BLaER1 (cell line): ENCODE data around the gene DTX1.
"Not testable (repeated sequence)": the region's sequence is repeated elsewhere in the genome, so short reads cannot be mapped to it uniquely, and the experiment has no call there.

Experiments
- H3K27ac ChIP-seq: shearing (Covaris generic); formaldehyde crosslinking; 2 replicates; pipeline ENCODE4 v1.8.1; 2022
- H3K27me3 ChIP-seq: shearing (Covaris generic); formaldehyde crosslinking; 2 replicates; pipeline ENCODE4 v1.8.1; 2022
- H3K36me3 ChIP-seq: shearing (Covaris generic); formaldehyde crosslinking; 2 replicates; pipeline ENCODE4 v1.8.1; 2022
- H3K4me1 ChIP-seq: shearing (Covaris generic); formaldehyde crosslinking; 2 replicates; pipeline ENCODE4 v1.8.1; 2022
- H3K4me2 ChIP-seq: shearing (Covaris generic); formaldehyde crosslinking; 2 replicates; pipeline ENCODE4 v1.8.1; 2022
- H3K4me3 ChIP-seq: shearing (Covaris generic); formaldehyde crosslinking; 2 replicates; pipeline ENCODE4 v1.8.1; 2022
- H3K9ac ChIP-seq: shearing (Covaris generic); formaldehyde crosslinking; 2 replicates; pipeline ENCODE4 v1.8.1; 2022
- H3K9me3 ChIP-seq: shearing (Covaris generic); formaldehyde crosslinking; 2 replicates; pipeline ENCODE4 v1.8.1; 2022
- H4K20me1 ChIP-seq: shearing (Covaris generic); formaldehyde crosslinking; 2 replicates; pipeline ENCODE4 v1.8.1; 2022
- Cebpa-rat ChIP-seq: shearing (Covaris generic); IDR thresholded peaks from 2 replicates; pipeline ENCODE4 v1.8.1; 2022

The DTX1 gene

DNA sequence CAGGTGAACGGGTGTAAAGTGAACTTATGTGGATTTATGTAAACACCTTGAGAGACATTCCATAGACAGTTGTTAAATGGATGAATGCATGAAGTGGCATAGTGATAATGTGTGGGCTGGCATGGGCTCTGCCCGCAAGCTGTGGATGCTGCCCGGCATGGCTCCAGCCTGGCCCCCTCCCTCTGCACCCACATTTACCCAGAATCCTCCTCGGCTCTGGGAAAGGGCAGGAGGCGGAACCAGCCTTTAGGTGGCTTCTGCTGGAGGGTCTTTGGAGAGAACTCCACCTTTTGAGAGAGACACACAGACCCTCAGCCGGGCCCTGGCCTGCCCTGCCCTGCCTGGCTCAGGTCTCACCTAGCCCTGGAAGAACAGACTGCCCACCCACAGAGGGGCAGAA, 60.3 kb downstream of the DTX1 start:
- H3K4me1 ChIP-seq: peaks cover 6% of the 10 kb centered on the region
- H3K4me2 ChIP-seq: no peak overlapping the region
- H3K9ac ChIP-seq: no peak overlapping the region
- no peak overlapping the region for H3K27ac ChIP-seq
- H3K4me3 ChIP-seq: no peak overlapping the region
- TF ChIP-seq Cebpa-rat: no peak
- no peaks in the 10 kb centered on the region for H3K9me3 ChIP-seq
- H3K36me3 ChIP-seq: peaks cover 87% of the 10 kb centered on the region
- H3K27me3 ChIP-seq: no peaks in the 10 kb centered on the region; the same call in 1 of the 2 replicates
- peaks cover 19% of the 10 kb centered on the region for H4K20me1 ChIP-seq

DNA sequence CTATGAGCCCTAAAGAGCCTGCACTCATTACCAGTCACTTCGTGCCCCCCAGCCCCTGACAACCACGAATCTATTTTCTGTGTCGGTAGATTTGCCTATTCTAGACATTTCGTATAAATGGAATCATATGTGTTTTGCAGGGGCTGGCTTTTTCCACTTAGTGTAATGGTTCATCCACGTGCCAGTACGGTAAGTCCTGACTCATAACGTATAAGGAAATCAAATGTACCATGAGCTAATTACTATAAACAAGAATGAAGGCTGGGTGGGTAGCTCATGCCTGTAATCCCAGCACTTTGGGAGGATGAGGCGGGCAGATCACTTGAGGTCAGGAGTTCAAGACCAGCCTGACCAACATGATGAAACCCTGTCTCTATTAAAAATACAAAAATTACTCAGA, 61.2 kb downstream of the DTX1 start:
- peaks cover 85% of the 10 kb centered on the region for H3K36me3 ChIP-seq
- not testable (repeated sequence) for H3K9me3 ChIP-seq, H3K9ac ChIP-seq, H3K27me3 ChIP-seq, H3K4me1 ChIP-seq, H3K27ac ChIP-seq, H3K4me2 ChIP-seq, H3K4me3 ChIP-seq
- H4K20me1 ChIP-seq: peaks cover 19% of the 10 kb centered on the region

DNA sequence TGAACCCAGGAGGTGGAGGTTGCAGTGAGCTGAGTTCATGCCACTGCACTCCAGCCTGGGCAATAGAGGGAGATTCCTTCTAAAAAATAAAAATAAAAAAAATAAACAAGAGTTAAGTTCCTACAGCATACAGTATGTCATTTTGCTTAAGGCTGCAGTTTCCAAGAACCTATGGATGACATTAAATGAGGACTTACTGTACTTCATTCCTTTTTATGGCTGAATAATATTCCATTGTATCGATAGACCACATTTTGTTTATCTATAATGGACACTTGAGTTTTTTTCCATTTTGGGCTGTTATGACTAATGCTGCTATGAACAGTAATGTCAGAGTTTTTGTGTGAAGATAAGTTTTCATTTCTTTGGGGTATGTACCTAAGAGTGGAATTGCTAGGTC, 61.6 kb downstream of the DTX1 start:
- TF ChIP-seq Cebpa-rat: no peak

DNA sequence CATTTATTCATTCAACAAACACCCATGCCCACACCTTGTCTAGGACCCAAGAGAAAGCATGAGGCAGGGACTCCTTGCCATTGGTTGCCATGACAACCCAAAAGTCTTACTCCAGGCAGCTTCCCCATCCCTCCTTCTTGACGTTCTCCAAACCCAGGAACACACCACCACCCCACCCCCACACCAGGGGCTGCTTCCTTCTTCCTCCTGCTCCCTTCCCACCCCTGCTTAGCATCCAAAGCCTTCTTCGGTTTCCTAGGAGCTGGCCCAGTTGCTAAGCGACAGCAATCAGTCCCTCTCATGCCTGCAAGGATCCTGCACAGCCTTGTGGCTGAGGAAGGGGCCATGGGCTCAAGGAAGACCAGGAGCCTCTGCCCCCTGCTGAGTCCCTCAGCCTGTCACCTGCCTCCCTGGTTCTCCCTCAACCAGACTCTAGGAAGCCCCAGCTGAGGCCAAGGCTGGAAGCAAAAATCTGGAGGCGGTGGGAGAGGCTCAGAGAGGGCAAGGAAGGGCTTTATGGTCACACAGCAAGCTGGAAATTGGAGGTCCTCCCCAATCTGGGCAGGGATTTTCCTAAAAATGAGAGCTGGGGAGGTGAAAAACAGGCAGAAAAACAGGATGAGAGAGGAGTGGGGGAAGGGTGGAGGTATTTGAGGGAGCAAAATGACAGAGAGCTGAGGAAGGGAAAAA, 63.6 kb downstream of the DTX1 start:
- H3K4me2 ChIP-seq: no peak overlapping the region
- H3K27me3 ChIP-seq: no peaks in the 10 kb centered on the region; the same call in 1 of the 2 replicates
- H3K9ac ChIP-seq: no peak overlapping the region
- H3K27ac ChIP-seq: no peak overlapping the region
- peaks cover 6% of the 10 kb centered on the region for H3K4me1 ChIP-seq
- peaks cover 19% of the 10 kb centered on the region for H4K20me1 ChIP-seq
- peaks cover 14% of the 10 kb centered on the region for H3K9me3 ChIP-seq
- H3K4me3 ChIP-seq: no peak overlapping the region
- TF ChIP-seq Cebpa-rat: no peak
- H3K36me3 ChIP-seq: peaks cover 78% of the 10 kb centered on the region

More for the DNA sequence above, 61.6 kb downstream of the DTX1 start:
- no peak overlapping the region for H3K4me2 ChIP-seq
- H3K27me3 ChIP-seq: no peaks in the 10 kb centered on the region; the same call in 1 of the 2 replicates
- no peak overlapping the region for H3K4me3 ChIP-seq
- no peak overlapping the region for H3K27ac ChIP-seq
- H3K4me1 ChIP-seq: peaks cover 6% of the 10 kb centered on the region
- H4K20me1 ChIP-seq: peaks cover 19% of the 10 kb centered on the region
- peaks cover 82% of the 10 kb centered on the region for H3K36me3 ChIP-seq
- H3K9ac ChIP-seq: no peak overlapping the region
- H3K9me3 ChIP-seq: peaks cover under 1% of the 10 kb centered on the region; the same call in 1 of the 2 replicates

DNA sequence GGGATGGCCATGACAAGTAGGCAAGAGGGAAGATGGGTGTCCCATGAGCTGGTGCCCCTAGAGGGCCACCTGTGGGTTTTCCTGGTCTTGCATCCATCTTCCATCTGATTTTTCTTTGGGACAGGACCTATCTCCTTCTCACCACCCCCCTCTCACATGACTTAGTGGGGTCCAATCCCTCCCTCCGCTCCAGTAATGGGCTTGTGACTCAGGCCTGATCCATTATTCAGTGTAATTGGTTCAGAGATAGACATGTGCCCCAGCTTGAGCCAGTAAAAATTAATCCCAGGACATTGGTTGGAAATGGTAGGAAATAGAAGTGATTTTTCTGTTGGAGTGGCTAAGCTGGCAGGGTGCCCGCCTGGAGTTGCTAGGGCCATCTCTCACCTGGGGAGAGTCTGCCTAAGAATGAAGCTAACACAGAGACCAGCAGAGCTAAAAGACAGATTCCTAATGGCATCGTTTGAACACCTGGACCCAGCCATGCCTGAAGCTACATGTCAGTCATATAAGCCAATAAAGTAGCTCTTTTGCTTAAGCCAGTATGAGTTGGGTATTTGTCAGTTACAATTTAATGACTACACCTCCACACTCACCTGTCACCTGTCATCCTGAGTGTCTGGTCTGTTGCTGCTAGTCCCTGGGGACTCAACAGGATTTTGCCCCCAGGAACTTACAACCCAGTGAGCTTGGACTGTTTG, 64.3 kb downstream of the DTX1 start:
- no peak for TF ChIP-seq Cebpa-rat
- H3K27ac ChIP-seq: no peak overlapping the region

DNA sequence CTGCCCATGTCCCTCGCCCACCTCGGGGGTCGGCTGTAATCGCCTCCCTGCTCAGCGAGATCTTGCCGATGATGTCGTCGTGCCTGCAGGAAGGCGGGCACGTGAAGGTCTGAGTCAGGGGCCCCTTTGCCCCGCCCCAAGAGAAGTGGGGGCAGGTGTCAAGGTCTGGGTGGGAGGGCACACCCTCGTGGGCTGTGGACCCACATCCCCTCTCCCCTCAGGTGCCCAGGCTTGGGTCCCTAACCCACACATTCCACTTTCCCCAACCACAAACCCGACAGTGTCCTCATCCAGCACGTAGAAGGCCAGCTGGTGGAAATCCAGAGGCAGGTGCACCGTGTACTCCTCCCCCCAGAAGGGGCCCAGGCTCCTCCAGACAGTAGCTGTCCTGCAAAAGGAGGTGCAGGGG, 71.3 kb downstream of the DTX1 start:
- H3K9ac ChIP-seq: no peak overlapping the region
- H3K4me1 ChIP-seq: peaks cover 54% of the 10 kb centered on the region
- H3K4me2 ChIP-seq: peak overlapping the region; percentile 92
- H3K4me3 ChIP-seq: no peak overlapping the region
- peaks cover 61% of the 10 kb centered on the region for H4K20me1 ChIP-seq
- no peak for TF ChIP-seq Cebpa-rat
- H3K27me3 ChIP-seq: no peaks in the 10 kb centered on the region
- peak overlapping the region; percentile 6; the same call in 1 of the 2 replicates for H3K27ac ChIP-seq
- peaks cover 14% of the 10 kb centered on the region for H3K9me3 ChIP-seq
- peaks cover 42% of the 10 kb centered on the region for H3K36me3 ChIP-seq

More for the DNA sequence above, 64.3 kb downstream of the DTX1 start:
- H3K9me3 ChIP-seq: peaks cover 14% of the 10 kb centered on the region
- H3K4me2 ChIP-seq: no peak overlapping the region
- peaks cover 6% of the 10 kb centered on the region for H3K4me1 ChIP-seq
- no peak overlapping the region for H3K9ac ChIP-seq
- H3K27me3 ChIP-seq: no peaks in the 10 kb centered on the region; the same call in 1 of the 2 replicates
- no peak overlapping the region for H3K4me3 ChIP-seq
- peaks cover 76% of the 10 kb centered on the region for H3K36me3 ChIP-seq
- H4K20me1 ChIP-seq: peaks cover 22% of the 10 kb centered on the region

DNA sequence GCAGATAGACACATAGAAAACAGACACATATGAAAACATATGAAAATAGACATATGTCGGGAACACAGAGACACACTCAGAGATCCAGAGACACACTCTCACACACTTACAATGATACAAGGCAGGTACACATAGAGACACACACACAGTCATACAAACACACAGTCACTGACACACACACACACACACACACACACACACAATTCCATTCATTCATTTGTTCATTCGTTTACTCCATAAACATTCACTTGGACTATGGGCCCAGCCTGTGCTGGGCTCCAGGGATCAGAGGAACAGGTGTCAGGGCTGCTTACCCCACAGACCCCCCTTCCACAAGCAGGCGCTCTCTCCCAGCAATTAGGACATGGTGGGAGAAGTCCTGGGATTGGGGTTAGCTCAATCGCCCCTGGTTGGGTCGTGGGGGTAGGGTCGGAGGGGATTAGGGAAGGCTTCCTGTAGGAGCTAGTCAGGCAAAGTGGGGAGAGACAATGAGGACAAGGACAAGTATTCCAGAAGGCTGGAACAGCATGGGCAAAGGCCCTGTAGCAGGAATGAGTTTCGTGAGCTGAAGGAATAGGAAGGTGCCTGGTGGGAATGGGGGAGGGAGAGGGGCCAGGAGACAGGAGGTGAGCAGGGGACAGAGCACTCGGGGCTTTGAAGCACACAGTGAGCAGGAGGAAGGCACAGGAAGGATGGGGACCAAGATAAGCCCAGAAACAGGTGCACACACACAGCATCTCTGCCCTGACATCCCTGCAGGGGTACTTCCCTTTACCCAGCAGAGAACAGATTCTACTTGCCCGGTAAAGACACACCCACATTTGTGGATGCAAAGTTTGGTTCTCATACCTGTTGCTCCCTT, 72.5 kb downstream of the DTX1 start:
- H3K4me2 ChIP-seq: peak overlapping the region; percentile 92
- TF ChIP-seq Cebpa-rat: no peak

DNA sequence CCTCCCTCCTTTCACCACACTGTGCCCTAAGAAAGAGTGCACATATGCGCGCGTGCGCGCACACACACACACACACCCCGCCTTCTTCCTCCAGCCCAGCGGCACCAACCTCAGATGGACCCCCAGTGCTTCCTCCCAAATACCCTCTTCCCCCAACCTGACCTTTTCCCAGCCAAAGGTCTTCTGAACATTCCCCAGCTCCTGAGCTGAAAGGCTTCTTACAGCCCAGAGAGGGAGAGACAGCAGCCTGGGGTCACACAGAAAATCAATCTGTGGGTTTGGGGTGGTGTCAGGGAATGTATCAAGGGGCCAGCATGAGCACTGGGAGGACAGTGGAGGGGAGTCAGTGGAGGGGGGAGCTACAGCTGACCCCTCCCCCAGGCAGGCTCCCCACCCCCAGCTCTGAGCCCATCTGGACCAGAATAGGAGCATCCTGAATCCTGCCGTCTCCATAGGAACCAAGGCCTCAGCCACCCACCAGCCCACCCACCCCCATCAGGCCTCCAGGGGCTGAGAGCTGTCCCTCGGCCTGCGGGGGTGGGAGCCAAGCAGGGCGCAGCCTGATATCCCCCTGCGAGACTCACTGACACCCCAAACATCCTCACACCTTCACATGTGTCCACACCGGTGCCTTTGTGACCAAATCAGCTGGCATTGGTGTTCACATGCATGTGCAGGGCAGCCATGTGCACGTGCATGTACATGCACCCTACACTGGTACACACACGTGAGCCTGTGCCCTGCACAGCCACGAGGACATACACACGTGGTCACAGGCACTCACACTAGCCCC, 73.3 kb downstream of the DTX1 start:
- TF ChIP-seq Cebpa-rat: no peak
- Histone ChIP-seq H4K20me1 (peaks cover 80% of the 10 kb centered on the region), H3K4me2 (peak overlapping the region; percentile 92), H3K9ac (no peak overlapping the region), H3K4me1 (peaks cover 75% of the 10 kb centered on the region), H3K4me3 (no peak overlapping the region), H3K36me3 (peaks cover 25% of the 10 kb centered on the region; the same call in 1 of the 2 replicates), H3K9me3 (no peaks in the 10 kb centered on the region), H3K27ac (peak overlapping the region; percentile 35; the same call in 1 of the 2 replicates), H3K27me3 (peaks cover 4% of the 10 kb centered on the region; the same call in 1 of the 2 replicates)

More for the DNA sequence above, 72.5 kb downstream of the DTX1 start:
- Histone ChIP-seq H3K9me3 (peaks cover 4% of the 10 kb centered on the region; the same call in 1 of the 2 replicates), H3K4me3 (no peak overlapping the region), H3K4me1 (peaks cover 66% of the 10 kb centered on the region), H3K9ac (no peak overlapping the region), H3K27ac (peak overlapping the region; percentile 22; the same call in 1 of the 2 replicates), H3K36me3 (peaks cover 32% of the 10 kb centered on the region), H4K20me1 (peaks cover 73% of the 10 kb centered on the region), H3K27me3 (no peaks in the 10 kb centered on the region)
